GM23338 (cell line): ENCODE results near the gene TRIOBP. TPM values are rescaled to one million over a fixed set of nuclear protein-coding genes. Genes with fewer than 3 reads are reported as not detected.
A peak's percentile ranks its signal among the peaks of the same experiment; 100 is the strongest.

Source experiments
- ATAC-seq: fragments of 200-7000 bp; cut with Tn5 transposase; 3 replicates; pipeline ENCODE4 v1.9.1; 2020
- DNase-seq: peaks from one replicate; pipeline ENCODE4 v3.0.0-alpha.2; 2015; ENCODE audit warnings: low spot score
- H2AFZ ChIP-seq: fragments of 200-600 bp; sonication (generic); 2 replicates; pipeline ENCODE4 v1.8.0; 2016; ENCODE audit warnings: antibody characterized with exemption, mild to moderate bottlenecking, moderate library complexity
- H3F3A ChIP-seq: fragments of 200-600 bp; sonication (generic); replicated peaks from 2 replicates; pipeline ENCODE4 v1.8.0; 2017; ENCODE audit warnings: antibody characterized with exemption, mixed run types, low read depth
- H3K27ac ChIP-seq: fragments of 200-600 bp; sonication (generic); 2 replicates; pipeline ENCODE4 v1.6.1; 2016; ENCODE audit warnings: low read depth
- H3K27me3 ChIP-seq: fragments of 200-600 bp; sonication (generic); 2 replicates; pipeline ENCODE4 v1.8.0; 2016; ENCODE audit warnings: mild to moderate bottlenecking, mixed run types, moderate library complexity; ENCODE audit not compliant: insufficient read depth
- H3K36me3 ChIP-seq: fragments of 200-600 bp; sonication (generic); 2 replicates; pipeline ENCODE4 v1.8.0; 2016; ENCODE audit warnings: mild to moderate bottlenecking; ENCODE audit not compliant: insufficient read depth
- H3K4me1 ChIP-seq: fragments of 200-600 bp; sonication (generic); 2 replicates; pipeline ENCODE4 v1.8.0; 2016; ENCODE audit warnings: mild to moderate bottlenecking, moderate library complexity; ENCODE audit not compliant: insufficient read depth
- H3K4me2 ChIP-seq: fragments of 200-600 bp; sonication (generic); 2 replicates; pipeline ENCODE4 v1.7.1; 2017; ENCODE audit warnings: mixed run types
- H3K4me3 ChIP-seq: fragments of 200-600 bp; sonication (generic); 2 replicates; pipeline ENCODE4 v1.6.1; 2016; ENCODE audit warnings: mixed run types
- H3K79me2 ChIP-seq: fragments of 200-600 bp; sonication (generic); replicated peaks from 2 replicates; pipeline ENCODE4 v1.8.0; 2017; ENCODE audit warnings: mild to moderate bottlenecking; ENCODE audit not compliant: insufficient read depth
- H3K9me2 ChIP-seq: fragments of 200-600 bp; sonication (generic); 2 replicates; pipeline ENCODE4 v1.8.0; 2017; ENCODE audit not compliant: insufficient read depth
- H4K20me1 ChIP-seq: fragments of 200-600 bp; sonication (generic); replicated peaks from 2 replicates; pipeline ENCODE4 v1.8.0; 2017; ENCODE audit warnings: mild to moderate bottlenecking; ENCODE audit not compliant: insufficient read depth
- H3K27ac Mint-ChIP-seq: 2 replicates; pipeline ENCODE4 v1.8.0; 2020; ENCODE audit warnings: inconsistent platforms, mild to moderate bottlenecking, moderate library complexity, mixed read lengths
- H3K27me3 Mint-ChIP-seq: 3 replicates; pipeline ENCODE4 v1.8.0; 2022; ENCODE audit warnings: low read depth, mild to moderate bottlenecking, moderate library complexity, mixed read lengths, inconsistent platforms; ENCODE audit not compliant: insufficient read depth, poor library complexity
- H3K36me3 Mint-ChIP-seq: 3 replicates; pipeline ENCODE4 v1.8.0; 2021; ENCODE audit warnings: low read depth, mild to moderate bottlenecking, inconsistent platforms, moderate library complexity, mixed read lengths
- H3K4me1 Mint-ChIP-seq: 3 replicates; pipeline ENCODE4 v1.8.0; 2020; ENCODE audit warnings: mild to moderate bottlenecking, inconsistent platforms, mixed read lengths
- H3K4me3 Mint-ChIP-seq: 3 replicates; pipeline ENCODE4 v1.8.0; 2021; ENCODE audit warnings: moderate library complexity, mild to moderate bottlenecking, inconsistent platforms, mixed read lengths
- H3K9me3 Mint-ChIP-seq: 3 replicates; pipeline ENCODE4 v1.8.0; 2020; ENCODE audit warnings: moderate library complexity, mild to moderate bottlenecking, inconsistent platforms, mixed read lengths
- CREB1 ChIP-seq: fragments of 250-450 bp; sonication (Bioruptor Pico); IDR thresholded peaks from 2 replicates; pipeline ENCODE4 v1.5.0; 2020; ENCODE audit warnings: low read depth, mild to moderate bottlenecking, moderate library complexity
- EZH2 ChIP-seq: fragments of 200-600 bp; sonication (generic); IDR thresholded peaks from one replicate; pipeline ENCODE4 v1.8.0; 2017; ENCODE audit warnings: antibody characterized with exemption, mild to moderate bottlenecking, low read depth; ENCODE audit not compliant: unreplicated experiment
- EZH2phosphoT487 ChIP-seq: fragments of 200-600 bp; sonication (generic); IDR thresholded peaks from one replicate; pipeline ENCODE4 v1.8.1; 2018; ENCODE audit warnings: antibody characterized with exemption; ENCODE audit not compliant: unreplicated experiment
- JUNB ChIP-seq: IDR thresholded peaks from one replicate; pipeline ENCODE4 v1.6.1; 2016; ENCODE audit warnings: antibody characterized with exemption; ENCODE audit not compliant: unreplicated experiment
- NANOG ChIP-seq: IDR thresholded peaks from 2 replicates; pipeline ENCODE4 v1.6.1; 2016; ENCODE audit warnings: antibody characterized with exemption, borderline replicate concordance
- POLR2AphosphoS5 ChIP-seq: IDR thresholded peaks from 2 replicates; pipeline ENCODE4 v1.6.1; 2016; ENCODE audit warnings: antibody characterized with exemption, low read depth
- STAT1 ChIP-seq: IDR thresholded peaks from one replicate; pipeline ENCODE4 v1.6.1; 2016; ENCODE audit warnings: antibody characterized with exemption; ENCODE audit not compliant: unreplicated experiment
- ZNF114 ChIP-seq: fragments of 250-450 bp; sonication (Bioruptor Pico); IDR thresholded peaks from 2 replicates; pipeline ENCODE4 v1.5.0; 2020; ENCODE audit warnings: mild to moderate bottlenecking, moderate library complexity
- ZNF331 ChIP-seq: fragments of 250-450 bp; sonication (Bioruptor Pico); IDR thresholded peaks from 2 replicates; pipeline ENCODE4 v1.5.0; 2020; ENCODE audit warnings: low read depth, mild to moderate bottlenecking, moderate library complexity
- polyA plus RNA-seq: library from polyadenylated mRNA; unstranded; fragments of >200 nt; fragmentation: Nextera tagmentation; extraction: Ambion mirVana; gene quantifications from 2 replicates; pipeline ENCODE4 v1.2.1, GENCODE V29; 2016
- total RNA-seq: library from RNA; depleted of rRNA; stranded (reverse); fragments of >200 nt; shearing (Covaris generic); gene quantifications from 2 replicates; pipeline ENCODE4 v1.2.3, GENCODE V29; 2014
- TF ChIP-seq, protein P1 (sequence below): IDR thresholded peaks from one replicate; pipeline ENCODE4 v1.6.1; 2018; ENCODE audit warnings: antibody characterized with exemption; ENCODE audit not compliant: unreplicated experiment
- TF ChIP-seq, protein P2 (sequence below): IDR thresholded peaks from 2 replicates; pipeline ENCODE4 v1.6.1; 2016; ENCODE audit warnings: antibody characterized with exemption
- TF ChIP-seq, protein P3 (sequence below): fragments of 250-450 bp; sonication (Bioruptor Pico); IDR thresholded peaks from 2 replicates; pipeline ENCODE4 v1.5.0; 2020; ENCODE audit warnings: mild to moderate bottlenecking, moderate library complexity
- TF ChIP-seq, protein P4 (sequence below), 2 experiments: fragments of 200-600 bp in 1 of 2; sonication (generic) in 1 of 2; conservative IDR thresholded peaks; 2 replicates each; pipeline versions ENCODE4 v1.5.1 to v1.6.1; 2016 to 2017; ENCODE audit warnings: antibody characterized with exemption in 2 of 2, low read depth in 2 of 2, mild to moderate bottlenecking in 2 of 2, moderate library complexity in 1 of 2

Gene TRIOBP
- total and polyA plus RNA-seq, 2 experiments from 2014 or later: 21.4 to 48.4 TPM

GRCh38 chr22:37809672-37810333 lies 113.0 kb downstream of the TRIOBP start:
- peaks cover 41% of the 10 kb centered on the region for H3K27me3 ChIP-seq
- Mint-ChIP-seq H3K27me3 (peaks cover 37% of the 10 kb centered on the region), H3K27ac (no peak overlapping the region), H3K4me3 (peak overlapping the region; percentile 46; the same call in 1 of the 3 replicates), H3K36me3 (peaks cover 16% of the 10 kb centered on the region), H3K4me1 (peaks cover 15% of the 10 kb centered on the region), H3K9me3 (no peaks in the 10 kb centered on the region)
- TF ChIP-seq ZNF331 (CRISPR knock-in tag) (no peak), NANOG (no peak), ZNF114 (CRISPR knock-in tag) (no peak), STAT1 (no peak), EZH2phosphoT487 (no peak), CREB1 (CRISPR knock-in tag) (no peak), JUNB (no peak), EZH2 (no peak), POLR2AphosphoS5 (no peak)
- TF ChIP-seq, protein P1, sequence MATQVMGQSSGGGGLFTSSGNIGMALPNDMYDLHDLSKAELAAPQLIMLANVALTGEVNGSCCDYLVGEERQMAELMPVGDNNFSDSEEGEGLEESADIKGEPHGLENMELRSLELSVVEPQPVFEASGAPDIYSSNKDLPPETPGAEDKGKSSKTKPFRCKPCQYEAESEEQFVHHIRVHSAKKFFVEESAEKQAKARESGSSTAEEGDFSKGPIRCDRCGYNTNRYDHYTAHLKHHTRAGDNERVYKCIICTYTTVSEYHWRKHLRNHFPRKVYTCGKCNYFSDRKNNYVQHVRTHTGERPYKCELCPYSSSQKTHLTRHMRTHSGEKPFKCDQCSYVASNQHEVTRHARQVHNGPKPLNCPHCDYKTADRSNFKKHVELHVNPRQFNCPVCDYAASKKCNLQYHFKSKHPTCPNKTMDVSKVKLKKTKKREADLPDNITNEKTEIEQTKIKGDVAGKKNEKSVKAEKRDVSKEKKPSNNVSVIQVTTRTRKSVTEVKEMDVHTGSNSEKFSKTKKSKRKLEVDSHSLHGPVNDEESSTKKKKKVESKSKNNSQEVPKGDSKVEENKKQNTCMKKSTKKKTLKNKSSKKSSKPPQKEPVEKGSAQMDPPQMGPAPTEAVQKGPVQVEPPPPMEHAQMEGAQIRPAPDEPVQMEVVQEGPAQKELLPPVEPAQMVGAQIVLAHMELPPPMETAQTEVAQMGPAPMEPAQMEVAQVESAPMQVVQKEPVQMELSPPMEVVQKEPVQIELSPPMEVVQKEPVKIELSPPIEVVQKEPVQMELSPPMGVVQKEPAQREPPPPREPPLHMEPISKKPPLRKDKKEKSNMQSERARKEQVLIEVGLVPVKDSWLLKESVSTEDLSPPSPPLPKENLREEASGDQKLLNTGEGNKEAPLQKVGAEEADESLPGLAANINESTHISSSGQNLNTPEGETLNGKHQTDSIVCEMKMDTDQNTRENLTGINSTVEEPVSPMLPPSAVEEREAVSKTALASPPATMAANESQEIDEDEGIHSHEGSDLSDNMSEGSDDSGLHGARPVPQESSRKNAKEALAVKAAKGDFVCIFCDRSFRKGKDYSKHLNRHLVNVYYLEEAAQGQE: no peak
- TF ChIP-seq, protein P2, sequence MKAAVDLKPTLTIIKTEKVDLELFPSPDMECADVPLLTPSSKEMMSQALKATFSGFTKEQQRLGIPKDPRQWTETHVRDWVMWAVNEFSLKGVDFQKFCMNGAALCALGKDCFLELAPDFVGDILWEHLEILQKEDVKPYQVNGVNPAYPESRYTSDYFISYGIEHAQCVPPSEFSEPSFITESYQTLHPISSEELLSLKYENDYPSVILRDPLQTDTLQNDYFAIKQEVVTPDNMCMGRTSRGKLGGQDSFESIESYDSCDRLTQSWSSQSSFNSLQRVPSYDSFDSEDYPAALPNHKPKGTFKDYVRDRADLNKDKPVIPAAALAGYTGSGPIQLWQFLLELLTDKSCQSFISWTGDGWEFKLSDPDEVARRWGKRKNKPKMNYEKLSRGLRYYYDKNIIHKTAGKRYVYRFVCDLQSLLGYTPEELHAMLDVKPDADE: no peak
- TF ChIP-seq, protein P3, sequence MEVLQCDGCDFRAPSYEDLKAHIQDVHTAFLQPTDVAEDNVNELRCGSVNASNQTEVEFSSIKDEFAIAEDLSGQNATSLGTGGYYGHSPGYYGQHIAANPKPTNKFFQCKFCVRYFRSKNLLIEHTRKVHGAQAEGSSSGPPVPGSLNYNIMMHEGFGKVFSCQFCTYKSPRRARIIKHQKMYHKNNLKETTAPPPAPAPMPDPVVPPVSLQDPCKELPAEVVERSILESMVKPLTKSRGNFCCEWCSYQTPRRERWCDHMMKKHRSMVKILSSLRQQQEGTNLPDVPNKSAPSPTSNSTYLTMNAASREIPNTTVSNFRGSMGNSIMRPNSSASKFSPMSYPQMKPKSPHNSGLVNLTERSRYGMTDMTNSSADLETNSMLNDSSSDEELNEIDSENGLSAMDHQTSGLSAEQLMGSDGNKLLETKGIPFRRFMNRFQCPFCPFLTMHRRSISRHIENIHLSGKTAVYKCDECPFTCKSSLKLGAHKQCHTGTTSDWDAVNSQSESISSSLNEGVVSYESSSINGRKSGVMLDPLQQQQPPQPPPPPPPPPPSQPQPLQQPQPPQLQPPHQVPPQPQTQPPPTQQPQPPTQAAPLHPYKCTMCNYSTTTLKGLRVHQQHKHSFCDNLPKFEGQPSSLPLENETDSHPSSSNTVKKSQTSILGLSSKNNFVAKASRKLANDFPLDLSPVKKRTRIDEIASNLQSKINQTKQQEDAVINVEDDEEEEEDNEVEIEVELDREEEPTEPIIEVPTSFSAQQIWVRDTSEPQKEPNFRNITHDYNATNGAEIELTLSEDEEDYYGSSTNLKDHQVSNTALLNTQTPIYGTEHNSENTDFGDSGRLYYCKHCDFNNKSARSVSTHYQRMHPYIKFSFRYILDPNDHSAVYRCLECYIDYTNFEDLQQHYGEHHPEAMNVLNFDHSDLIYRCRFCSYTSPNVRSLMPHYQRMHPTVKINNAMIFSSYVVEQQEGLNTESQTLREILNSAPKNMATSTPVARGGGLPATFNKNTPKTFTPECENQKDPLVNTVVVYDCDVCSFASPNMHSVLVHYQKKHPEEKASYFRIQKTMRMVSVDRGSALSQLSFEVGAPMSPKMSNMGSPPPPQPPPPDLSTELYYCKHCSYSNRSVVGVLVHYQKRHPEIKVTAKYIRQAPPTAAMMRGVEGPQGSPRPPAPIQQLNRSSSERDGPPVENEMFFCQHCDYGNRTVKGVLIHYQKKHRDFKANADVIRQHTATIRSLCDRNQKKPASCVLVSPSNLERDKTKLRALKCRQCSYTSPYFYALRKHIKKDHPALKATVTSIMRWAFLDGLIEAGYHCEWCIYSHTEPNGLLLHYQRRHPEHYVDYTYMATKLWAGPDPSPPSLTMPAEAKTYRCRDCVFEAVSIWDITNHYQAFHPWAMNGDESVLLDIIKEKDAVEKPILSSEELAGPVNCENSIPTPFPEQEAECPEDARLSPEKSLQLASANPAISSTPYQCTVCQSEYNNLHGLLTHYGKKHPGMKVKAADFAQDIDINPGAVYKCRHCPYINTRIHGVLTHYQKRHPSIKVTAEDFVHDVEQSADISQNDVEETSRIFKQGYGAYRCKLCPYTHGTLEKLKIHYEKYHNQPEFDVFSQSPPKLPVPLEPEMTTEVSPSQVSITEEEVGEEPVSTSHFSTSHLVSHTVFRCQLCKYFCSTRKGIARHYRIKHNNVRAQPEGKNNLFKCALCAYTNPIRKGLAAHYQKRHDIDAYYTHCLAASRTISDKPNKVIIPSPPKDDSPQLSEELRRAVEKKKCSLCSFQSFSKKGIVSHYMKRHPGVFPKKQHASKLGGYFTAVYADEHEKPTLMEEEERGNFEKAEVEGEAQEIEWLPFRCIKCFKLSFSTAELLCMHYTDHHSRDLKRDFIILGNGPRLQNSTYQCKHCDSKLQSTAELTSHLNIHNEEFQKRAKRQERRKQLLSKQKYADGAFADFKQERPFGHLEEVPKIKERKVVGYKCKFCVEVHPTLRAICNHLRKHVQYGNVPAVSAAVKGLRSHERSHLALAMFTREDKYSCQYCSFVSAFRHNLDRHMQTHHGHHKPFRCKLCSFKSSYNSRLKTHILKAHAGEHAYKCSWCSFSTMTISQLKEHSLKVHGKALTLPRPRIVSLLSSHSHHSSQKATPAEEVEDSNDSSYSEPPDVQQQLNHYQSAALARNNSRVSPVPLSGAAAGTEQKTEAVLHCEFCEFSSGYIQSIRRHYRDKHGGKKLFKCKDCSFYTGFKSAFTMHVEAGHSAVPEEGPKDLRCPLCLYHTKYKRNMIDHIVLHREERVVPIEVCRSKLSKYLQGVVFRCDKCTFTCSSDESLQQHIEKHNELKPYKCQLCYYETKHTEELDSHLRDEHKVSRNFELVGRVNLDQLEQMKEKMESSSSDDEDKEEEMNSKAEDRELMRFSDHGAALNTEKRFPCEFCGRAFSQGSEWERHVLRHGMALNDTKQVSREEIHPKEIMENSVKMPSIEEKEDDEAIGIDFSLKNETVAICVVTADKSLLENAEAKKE: no peak
- TF ChIP-seq, protein P4, sequence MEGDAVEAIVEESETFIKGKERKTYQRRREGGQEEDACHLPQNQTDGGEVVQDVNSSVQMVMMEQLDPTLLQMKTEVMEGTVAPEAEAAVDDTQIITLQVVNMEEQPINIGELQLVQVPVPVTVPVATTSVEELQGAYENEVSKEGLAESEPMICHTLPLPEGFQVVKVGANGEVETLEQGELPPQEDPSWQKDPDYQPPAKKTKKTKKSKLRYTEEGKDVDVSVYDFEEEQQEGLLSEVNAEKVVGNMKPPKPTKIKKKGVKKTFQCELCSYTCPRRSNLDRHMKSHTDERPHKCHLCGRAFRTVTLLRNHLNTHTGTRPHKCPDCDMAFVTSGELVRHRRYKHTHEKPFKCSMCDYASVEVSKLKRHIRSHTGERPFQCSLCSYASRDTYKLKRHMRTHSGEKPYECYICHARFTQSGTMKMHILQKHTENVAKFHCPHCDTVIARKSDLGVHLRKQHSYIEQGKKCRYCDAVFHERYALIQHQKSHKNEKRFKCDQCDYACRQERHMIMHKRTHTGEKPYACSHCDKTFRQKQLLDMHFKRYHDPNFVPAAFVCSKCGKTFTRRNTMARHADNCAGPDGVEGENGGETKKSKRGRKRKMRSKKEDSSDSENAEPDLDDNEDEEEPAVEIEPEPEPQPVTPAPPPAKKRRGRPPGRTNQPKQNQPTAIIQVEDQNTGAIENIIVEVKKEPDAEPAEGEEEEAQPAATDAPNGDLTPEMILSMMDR (conservative IDR thresholded peaks at IDR 0.05; ENCODE audit: low read depth in 2 of 2): no peak
- no peak overlapping the region for H3K4me2 ChIP-seq
- peaks cover 21% of the 10 kb centered on the region for H3K4me1 ChIP-seq
- peaks cover 5% of the 10 kb centered on the region for H4K20me1 ChIP-seq
- H3K9me2 ChIP-seq: no peaks in the 10 kb centered on the region
- DNase-seq: no peak
- H3K79me2 ChIP-seq: 0 out of 2 replicates have a peak, but pooled peaks cover 6% of the 10 kb centered on the region
- no peak overlapping the region for H3K4me3 ChIP-seq
- ATAC-seq: no peak
- H2AFZ ChIP-seq: no peak overlapping the region
- H3K27ac ChIP-seq: no peak overlapping the region
- H3F3A ChIP-seq: peaks cover 11% of the 10 kb centered on the region
- H3K36me3 ChIP-seq: peaks cover 4% of the 10 kb centered on the region; the same call in 1 of the 2 replicates
